ENCODE results near the gene CYB561D2.

CYB561D2 gene

GRCh38 chr3:50323614-50324199 is 27.0 kb upstream of the CYB561D2 start:
- Histone ChIP-seq H3K9me3 (ENCODE audit: control insufficient read depth in 1 of 2, low read length in 2 of 2) (no peaks in the 10 kb centered on the region), H3K27me3 (ENCODE audit: control insufficient read depth in 1 of 2, insufficient read depth in 2 of 2, low read length in 2 of 2) (no peaks in the 10 kb centered on the region), H3K36me3 (ENCODE audit: control insufficient read depth in 1 of 2, insufficient read depth in 2 of 2, low read length in 2 of 2) (peaks cover 5 to 20% of the 10 kb centered on the region in 2 donors), H3K4me1 (ENCODE audit: control insufficient read depth in 1 of 2, insufficient read depth in 2 of 2, low read length in 2 of 2) (peaks cover 49 to 71% of the 10 kb centered on the region in 2 donors), H3K4me3 (ENCODE audit: low read depth in 1 of 2, low read length in 2 of 2) (no peak overlapping the region), H3K27ac (ENCODE audit: low read depth, low read length) (peak overlapping the region; percentile 66), H3K9ac (ENCODE audit: low read depth in 1 of 2, low read length in 2 of 2) (no peak overlapping the region)

- H3K9ac ChIP-seq (ENCODE audit: low read depth in 1 of 2, low read length in 2 of 2) = peak overlapping the region; percentile 26 to 38
- no peak overlapping the region for H3K27ac ChIP-seq (ENCODE audit: low read depth, low read length)
- H3K36me3 ChIP-seq (ENCODE audit: control insufficient read depth in 1 of 2, insufficient read depth in 2 of 2, low read length in 2 of 2) = peaks cover 3 to 18% of the 10 kb centered on the region in 2 donors
- H3K4me3 ChIP-seq (ENCODE audit: low read depth in 1 of 2, low read length in 2 of 2) = no peak overlapping the region
- no peaks in the 10 kb centered on the region for H3K9me3 ChIP-seq (ENCODE audit: control insufficient read depth in 1 of 2, low read length in 2 of 2)
- H3K4me1 ChIP-seq (ENCODE audit: control insufficient read depth in 1 of 2, insufficient read depth in 2 of 2, low read length in 2 of 2) = peaks cover 40 to 64% of the 10 kb centered on the region in 2 donors
- H3K27me3 ChIP-seq (ENCODE audit: control insufficient read depth in 1 of 2, insufficient read depth in 2 of 2, low read length in 2 of 2) = no peaks in the 10 kb centered on the region
These were observed 26.1 kb upstream of the CYB561D2 start for GRCh38 chr3:50324351-50325112.

GRCh38 chr3:50325113-50325480 is 25.6 kb upstream of the CYB561D2 start:
- H3K9ac ChIP-seq (ENCODE audit: low read depth in 1 of 2, low read length in 2 of 2) = no peak overlapping the region
- H3K4me3 ChIP-seq (ENCODE audit: low read depth in 1 of 2, low read length in 2 of 2) = no peak overlapping the region
- peaks cover 35 to 58% of the 10 kb centered on the region in 2 donors for H3K4me1 ChIP-seq (ENCODE audit: control insufficient read depth in 1 of 2, insufficient read depth in 2 of 2, low read length in 2 of 2)
- no peaks in the 10 kb centered on the region for H3K27me3 ChIP-seq (ENCODE audit: control insufficient read depth in 1 of 2, insufficient read depth in 2 of 2, low read length in 2 of 2)
- peaks cover 9 to 21% of the 10 kb centered on the region in 2 donors for H3K36me3 ChIP-seq (ENCODE audit: control insufficient read depth in 1 of 2, insufficient read depth in 2 of 2, low read length in 2 of 2)
- no peak overlapping the region for H3K27ac ChIP-seq (ENCODE audit: low read depth, low read length)
- H3K9me3 ChIP-seq (ENCODE audit: control insufficient read depth in 1 of 2, low read length in 2 of 2) = no peaks in the 10 kb centered on the region

- Histone ChIP-seq H3K4me1 (ENCODE audit: control insufficient read depth in 1 of 2, insufficient read depth in 2 of 2, low read length in 2 of 2) (peaks cover 29 to 53% of the 10 kb centered on the region in 2 donors), H3K9me3 (ENCODE audit: control insufficient read depth in 1 of 2, low read length in 2 of 2) (no peaks in the 10 kb centered on the region), H3K27me3 (ENCODE audit: control insufficient read depth in 1 of 2, insufficient read depth in 2 of 2, low read length in 2 of 2) (no peaks in the 10 kb centered on the region), H3K4me3 (ENCODE audit: low read depth in 1 of 2, low read length in 2 of 2) (no peak overlapping the region), H3K27ac (ENCODE audit: low read depth, low read length) (no peak overlapping the region), H3K36me3 (ENCODE audit: control insufficient read depth in 1 of 2, insufficient read depth in 2 of 2, low read length in 2 of 2) (peaks cover 14 to 27% of the 10 kb centered on the region in 2 donors), H3K9ac (ENCODE audit: low read depth in 1 of 2, low read length in 2 of 2) (no peak overlapping the region)
These were observed 25.0 kb upstream of the CYB561D2 start for GRCh38 chr3:50325497-50326181.

GRCh38 chr3:50326182-50326541 is 24.5 kb upstream of the CYB561D2 start:
- H3K27ac ChIP-seq (ENCODE audit: low read depth, low read length) = no peak overlapping the region

GRCh38 chr3:50327129-50327528 is 23.5 kb upstream of the CYB561D2 start:
- Histone ChIP-seq H3K27me3 (ENCODE audit: control insufficient read depth in 1 of 2, insufficient read depth in 2 of 2, low read length in 2 of 2) (no peaks in the 10 kb centered on the region), H3K27ac (ENCODE audit: low read depth, low read length) (no peak overlapping the region), H3K36me3 (ENCODE audit: control insufficient read depth in 1 of 2, insufficient read depth in 2 of 2, low read length in 2 of 2) (peaks cover 28 to 42% of the 10 kb centered on the region in 2 donors), H3K4me1 (ENCODE audit: control insufficient read depth in 1 of 2, insufficient read depth in 2 of 2, low read length in 2 of 2) (peaks cover 24 to 48% of the 10 kb centered on the region in 2 donors), H3K9me3 (ENCODE audit: control insufficient read depth in 1 of 2, low read length in 2 of 2) (no peaks in the 10 kb centered on the region), H3K9ac (ENCODE audit: low read depth in 1 of 2, low read length in 2 of 2) (peak overlapping the region; percentile 91), H3K4me3 (ENCODE audit: low read depth in 1 of 2, low read length in 2 of 2) (peak overlapping the region; percentile 85 to 90)

More at GRCh38 chr3:50326182-50326541, 24.5 kb upstream of the CYB561D2 start:
- no peaks in the 10 kb centered on the region for H3K9me3 ChIP-seq (ENCODE audit: control insufficient read depth in 1 of 2, low read length in 2 of 2)
- no peak overlapping the region for H3K4me3 ChIP-seq (ENCODE audit: low read depth in 1 of 2, low read length in 2 of 2)
- H3K36me3 ChIP-seq (ENCODE audit: control insufficient read depth in 1 of 2, insufficient read depth in 2 of 2, low read length in 2 of 2) = peaks cover 19 to 32% of the 10 kb centered on the region in 2 donors
- H3K9ac ChIP-seq (ENCODE audit: low read depth in 1 of 2, low read length in 2 of 2) = no peak overlapping the region
- H3K4me1 ChIP-seq (ENCODE audit: control insufficient read depth in 1 of 2, insufficient read depth in 2 of 2, low read length in 2 of 2) = peaks cover 29 to 52% of the 10 kb centered on the region in 2 donors
- H3K27me3 ChIP-seq (ENCODE audit: control insufficient read depth in 1 of 2, insufficient read depth in 2 of 2, low read length in 2 of 2) = no peaks in the 10 kb centered on the region

GRCh38 chr3:50327943-50328691 is 22.5 kb upstream of the CYB561D2 start, which contains the start of gene TUSC2:
TSS of gene TUSC2 (minus strand) at chr3:50328223. CDS start at chr3:50328099, 124 bp downstream.
- H3K4me1 ChIP-seq (ENCODE audit: control insufficient read depth in 1 of 2, insufficient read depth in 2 of 2, low read length in 2 of 2) = peaks cover 17 to 40% of the 10 kb centered on the region in 2 donors
- no peaks in the 10 kb centered on the region for H3K27me3 ChIP-seq (ENCODE audit: control insufficient read depth in 1 of 2, insufficient read depth in 2 of 2, low read length in 2 of 2)
- H3K36me3 ChIP-seq (ENCODE audit: control insufficient read depth in 1 of 2, insufficient read depth in 2 of 2, low read length in 2 of 2) = peaks cover 28 to 47% of the 10 kb centered on the region in 2 donors
- no peaks in the 10 kb centered on the region for H3K9me3 ChIP-seq (ENCODE audit: control insufficient read depth in 1 of 2, low read length in 2 of 2)
- H3K27ac ChIP-seq (ENCODE audit: low read depth, low read length) = peak within 1 kb of the TSS; percentile 78
- H3K9ac ChIP-seq (ENCODE audit: low read depth in 1 of 2, low read length in 2 of 2) = peak within 1 kb of the TSS; percentile 91
- H3K4me3 ChIP-seq (ENCODE audit: low read depth in 1 of 2, low read length in 2 of 2) = peak within 1 kb of the TSS; percentile 85 to 90

GRCh38 chr3:50330330-50330729 is 20.3 kb upstream of the CYB561D2 start:
- Histone ChIP-seq H3K27ac (ENCODE audit: low read depth, low read length) (no peak overlapping the region), H3K36me3 (ENCODE audit: control insufficient read depth in 1 of 2, insufficient read depth in 2 of 2, low read length in 2 of 2) (peaks cover 28 to 52% of the 10 kb centered on the region in 2 donors), H3K4me1 (ENCODE audit: control insufficient read depth in 1 of 2, insufficient read depth in 2 of 2, low read length in 2 of 2) (peaks cover 22 to 39% of the 10 kb centered on the region in 2 donors), H3K9me3 (ENCODE audit: control insufficient read depth in 1 of 2, low read length in 2 of 2) (no peaks in the 10 kb centered on the region), H3K4me3 (ENCODE audit: low read depth in 1 of 2, low read length in 2 of 2) (no peak overlapping the region), H3K9ac (ENCODE audit: low read depth in 1 of 2, low read length in 2 of 2) (no peak overlapping the region), H3K27me3 (ENCODE audit: control insufficient read depth in 1 of 2, insufficient read depth in 2 of 2, low read length in 2 of 2) (no peaks in the 10 kb centered on the region)

GRCh38 chr3:50331364-50331907 is 19.2 kb upstream of the CYB561D2 start:
- no peaks in the 10 kb centered on the region for H3K9me3 ChIP-seq (ENCODE audit: control insufficient read depth in 1 of 2, low read length in 2 of 2)
- no peak overlapping the region for H3K9ac ChIP-seq (ENCODE audit: low read depth in 1 of 2, low read length in 2 of 2)
- no peak overlapping the region for H3K4me3 ChIP-seq (ENCODE audit: low read depth in 1 of 2, low read length in 2 of 2)
- H3K4me1 ChIP-seq (ENCODE audit: control insufficient read depth in 1 of 2, insufficient read depth in 2 of 2, low read length in 2 of 2) = peaks cover 29 to 50% of the 10 kb centered on the region in 2 donors
- H3K36me3 ChIP-seq (ENCODE audit: control insufficient read depth in 1 of 2, insufficient read depth in 2 of 2, low read length in 2 of 2) = peaks cover 25 to 41% of the 10 kb centered on the region in 2 donors
- no peak overlapping the region for H3K27ac ChIP-seq (ENCODE audit: low read depth, low read length)
- H3K27me3 ChIP-seq (ENCODE audit: control insufficient read depth in 1 of 2, insufficient read depth in 2 of 2, low read length in 2 of 2) = no peaks in the 10 kb centered on the region
